ENCODE measurements around the gene GMDS. TPM values are rescaled to one million over a fixed set of nuclear protein-coding genes. Genes with fewer than 3 reads are reported as not detected.

GMDS gene
- total RNA-seq, 2 donors from 2014 or later = 25.4 to 29.5 TPM

GRCh38 chr6:1658212-1659005 is 587.0 kb downstream of the GMDS start:
- H3K4me1 Mint-ChIP-seq = no peaks in the 10 kb centered on the region
- H3K27me3 Mint-ChIP-seq (ENCODE audit: insufficient read depth) = no peaks in the 10 kb centered on the region
- Histone ChIP-seq H3K9me3 (ENCODE audit: control insufficient read depth, low read length) (no peaks in the 10 kb centered on the region), H3K27me3 (ENCODE audit: control insufficient read depth, insufficient read depth, low read length, poor library complexity, severe bottlenecking) (no peaks in the 10 kb centered on the region), H3K27ac (ENCODE audit: low read depth, low read length) (no peak overlapping the region), H3K36me3 (ENCODE audit: control insufficient read depth, insufficient read depth, low read length) (no peaks in the 10 kb centered on the region), H3K4me3 (ENCODE audit: low read length) (no peak overlapping the region), H3K9ac (ENCODE audit: extremely low read depth, low read length, poor library complexity, severe bottlenecking) (no peak overlapping the region), H3K4me1 (ENCODE audit: control insufficient read depth, insufficient read depth, low read length) (no peaks in the 10 kb centered on the region)
- no peaks in the 10 kb centered on the region for H3K9me3 Mint-ChIP-seq
- no peak for TF ChIP-seq CTCF (conservative IDR thresholded peaks at IDR 0.05)
- no peak overlapping the region for H3K4me3 Mint-ChIP-seq
- no peak overlapping the region for H3K27ac Mint-ChIP-seq
- H3K36me3 Mint-ChIP-seq (ENCODE audit: low read depth) = no peaks in the 10 kb centered on the region
- DNase-seq = no peak
- WGBS, 2 experiments (ENCODE audit: insufficient coverage in 1 of 2, insufficient read length in 1 of 2) = 92 to 93% methylated on average over 13 to 15 of the region's 15 CpGs

GRCh38 chr6:1657771-1658165 is 587.6 kb downstream of the GMDS start:
- Histone ChIP-seq H3K4me3 (ENCODE audit: low read length) (no peak overlapping the region), H3K9me3 (ENCODE audit: control insufficient read depth, low read length) (no peaks in the 10 kb centered on the region), H3K9ac (ENCODE audit: extremely low read depth, low read length, poor library complexity, severe bottlenecking) (no peak overlapping the region), H3K36me3 (ENCODE audit: control insufficient read depth, insufficient read depth, low read length) (no peaks in the 10 kb centered on the region), H3K27me3 (ENCODE audit: control insufficient read depth, insufficient read depth, low read length, poor library complexity, severe bottlenecking) (no peaks in the 10 kb centered on the region), H3K4me1 (ENCODE audit: control insufficient read depth, insufficient read depth, low read length) (no peaks in the 10 kb centered on the region), H3K27ac (ENCODE audit: low read depth, low read length) (no peak overlapping the region)
- 86 to 90% methylated on average over 5 to 7 of the region's 7 CpGs for WGBS, 2 experiments (ENCODE audit: insufficient coverage in 1 of 2, insufficient read length in 1 of 2)
- no peaks in the 10 kb centered on the region for H3K4me1 Mint-ChIP-seq
- no peaks in the 10 kb centered on the region for H3K9me3 Mint-ChIP-seq
- no peaks in the 10 kb centered on the region for H3K27me3 Mint-ChIP-seq (ENCODE audit: insufficient read depth)
- H3K27ac Mint-ChIP-seq = no peak overlapping the region
- no peak overlapping the region for H3K4me3 Mint-ChIP-seq
- no peaks in the 10 kb centered on the region for H3K36me3 Mint-ChIP-seq (ENCODE audit: low read depth)
- no peak for DNase-seq
- TF ChIP-seq CTCF (conservative IDR thresholded peaks at IDR 0.05) = no peak

DNA sequence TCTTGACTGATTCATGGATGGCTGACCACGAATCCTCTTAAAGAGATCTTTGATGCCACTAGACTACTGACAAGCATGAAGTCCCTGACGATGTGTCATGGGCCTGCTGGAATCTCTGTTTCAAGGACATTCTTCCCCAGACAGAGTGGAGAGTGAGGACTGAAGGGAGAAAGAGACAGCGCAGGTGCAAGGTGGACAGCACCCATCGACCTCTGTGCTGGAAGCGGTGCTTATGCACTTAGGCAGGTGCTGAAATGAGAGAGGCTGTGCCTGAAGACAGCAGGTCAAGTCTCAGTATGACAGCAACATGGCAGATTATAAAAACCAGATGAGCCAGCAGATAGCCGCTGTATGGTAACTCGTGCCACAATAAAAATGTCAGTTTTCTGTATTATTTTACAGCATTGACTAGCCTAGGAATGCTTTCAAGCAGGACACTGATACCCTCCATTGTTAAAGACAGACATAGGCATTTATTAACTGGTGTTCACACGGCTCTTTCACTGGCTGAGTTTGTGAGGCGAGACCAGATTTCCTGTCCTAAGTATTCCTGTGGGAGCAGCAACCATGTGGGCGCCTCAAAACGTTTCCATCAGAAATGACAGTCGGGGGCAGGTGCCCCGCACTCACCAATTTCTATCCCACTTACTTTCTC is 588.2 kb downstream of the GMDS start:
- Mint-ChIP-seq H3K27ac (no peak overlapping the region), H3K4me1 (no peaks in the 10 kb centered on the region), H3K9me3 (no peaks in the 10 kb centered on the region), H3K4me3 (no peak overlapping the region), H3K36me3 (ENCODE audit: low read depth) (no peaks in the 10 kb centered on the region), H3K27me3 (ENCODE audit: insufficient read depth) (no peaks in the 10 kb centered on the region)
- no peak for DNase-seq
- no peak for TF ChIP-seq CTCF (conservative IDR thresholded peaks at IDR 0.05)
- Histone ChIP-seq H3K9me3 (ENCODE audit: control insufficient read depth, low read length) (no peaks in the 10 kb centered on the region), H3K4me3 (ENCODE audit: low read length) (no peak overlapping the region), H3K27me3 (ENCODE audit: control insufficient read depth, insufficient read depth, low read length, poor library complexity, severe bottlenecking) (no peaks in the 10 kb centered on the region), H3K27ac (ENCODE audit: low read depth, low read length) (peak overlapping the region; percentile 2), H3K36me3 (ENCODE audit: control insufficient read depth, insufficient read depth, low read length) (no peaks in the 10 kb centered on the region), H3K4me1 (ENCODE audit: control insufficient read depth, insufficient read depth, low read length) (no peaks in the 10 kb centered on the region), H3K9ac (ENCODE audit: extremely low read depth, low read length, poor library complexity, severe bottlenecking) (no peak overlapping the region)
- 88 to 94% methylated on average over 10 to 13 of the region's 13 CpGs for WGBS, 2 experiments (ENCODE audit: insufficient coverage in 1 of 2, insufficient read length in 1 of 2)

Data from endodermal cell (in vitro differentiated cells).